H9 (cell line): Measurements from ENCODE around the gene MGLL. TPM values are rescaled to one million over a fixed set of nuclear protein-coding genes. Genes with fewer than 3 reads are reported as not detected.

Source experiments
- DNase-seq: peaks from one replicate; pipeline ENCODE4 v3.0.0-alpha.2; 2017
- H2AFZ ChIP-seq: one replicate; pipeline ENCODE4 v1.6.1; 2013; ENCODE audit warnings: mild to moderate bottlenecking, low read length, control low read depth, moderate library complexity
- H2AK5ac ChIP-seq: 2 replicates; pipeline ENCODE4 v1.6.1; 2013; ENCODE audit warnings: low read length, control low read depth, mixed read lengths; ENCODE audit not compliant: insufficient read length
- H2BK120ac ChIP-seq: one replicate; pipeline ENCODE4 v1.6.1; 2013; ENCODE audit warnings: low read depth, mild to moderate bottlenecking, low read length, control low read depth, inconsistent platforms; ENCODE audit not compliant: poor library complexity, severe bottlenecking
- H2BK12ac ChIP-seq: 2 replicates; pipeline ENCODE4 v1.6.1; 2013; ENCODE audit warnings: low read length, control low read depth, mixed read lengths, low read depth; ENCODE audit not compliant: insufficient read length
- H2BK15ac ChIP-seq: 2 replicates; pipeline ENCODE4 v1.6.1; 2013; ENCODE audit warnings: low read depth, low read length, control low read depth
- H2BK20ac ChIP-seq: one replicate; pipeline ENCODE4 v1.6.1; 2013; ENCODE audit warnings: low read depth, mild to moderate bottlenecking, low read length, control low read depth, inconsistent platforms; ENCODE audit not compliant: poor library complexity, severe bottlenecking
- H2BK5ac ChIP-seq: 2 replicates; pipeline ENCODE4 v1.6.1; 2013; ENCODE audit warnings: low read length, control low read depth, mixed read lengths; ENCODE audit not compliant: insufficient read length
- H3K14ac ChIP-seq: 2 replicates; pipeline ENCODE4 v1.6.1; 2013; ENCODE audit warnings: low read length, control low read depth; ENCODE audit not compliant: insufficient read depth
- H3K18ac ChIP-seq: 2 replicates; pipeline ENCODE4 v1.6.1; 2013; ENCODE audit warnings: low read depth, mild to moderate bottlenecking, mixed read lengths, low read length, control low read depth; ENCODE audit not compliant: insufficient read length
- H3K23ac ChIP-seq: 2 replicates; pipeline ENCODE4 v1.6.1; 2013; ENCODE audit warnings: low read length, control low read depth, mixed read lengths, low read depth; ENCODE audit not compliant: insufficient read length
- H3K23me2 ChIP-seq: 2 replicates; pipeline ENCODE4 v1.6.1; 2013; ENCODE audit warnings: low read depth, mild to moderate bottlenecking, mixed read lengths, low read length, control low read depth; ENCODE audit not compliant: insufficient read length, poor library complexity, severe bottlenecking
- H3K27ac ChIP-seq: 2 replicates; pipeline ENCODE4 v1.5.1; 2013; ENCODE audit warnings: low read length, control low read depth, mixed read lengths, low read depth; ENCODE audit not compliant: insufficient read length
- H3K27me3 ChIP-seq: 2 replicates; pipeline ENCODE4 v1.6.1; 2013; ENCODE audit warnings: low read length, control low read depth, inconsistent platforms; ENCODE audit not compliant: insufficient read depth
- H3K4ac ChIP-seq: 2 replicates; pipeline ENCODE4 v1.6.1; 2013; ENCODE audit warnings: low read depth, mild to moderate bottlenecking, control low read depth, inconsistent platforms, low read length, moderate library complexity
- H3K4me1 ChIP-seq: 2 replicates; pipeline ENCODE4 v1.6.1; 2013; ENCODE audit warnings: low read length, control low read depth, inconsistent platforms; ENCODE audit not compliant: insufficient read depth
- H3K4me2 ChIP-seq: 2 replicates; pipeline ENCODE4 v1.6.1; 2013; ENCODE audit warnings: low read length, control low read depth, mixed read lengths; ENCODE audit not compliant: insufficient read length, insufficient read depth
- H3K56ac ChIP-seq: 2 replicates; pipeline ENCODE4 v1.6.1; 2013; ENCODE audit warnings: low read depth, mild to moderate bottlenecking, mixed read lengths, low read length, control low read depth; ENCODE audit not compliant: insufficient read length
- H3K79me1 ChIP-seq: 2 replicates; pipeline ENCODE4 v1.6.1; 2013; ENCODE audit warnings: low read depth, mild to moderate bottlenecking, moderate library complexity, low read length, control low read depth, inconsistent platforms; ENCODE audit not compliant: insufficient read depth, poor library complexity, severe bottlenecking
- H3K79me2 ChIP-seq: 2 replicates; pipeline ENCODE4 v1.6.1; 2013; ENCODE audit warnings: low read length, control low read depth, inconsistent platforms; ENCODE audit not compliant: insufficient read depth
- H3K9ac ChIP-seq: 2 replicates; pipeline ENCODE4 v1.6.1; 2013; ENCODE audit warnings: low read length, control low read depth, mixed read lengths; ENCODE audit not compliant: insufficient read length; ENCODE audit errors: extremely low read depth
- H3K9me3 ChIP-seq: one replicate; pipeline ENCODE4 v1.6.1; 2013; ENCODE audit warnings: low read depth, low read length, inconsistent platforms; ENCODE audit not compliant: control insufficient read depth
- H3T11ph ChIP-seq: one replicate; pipeline ENCODE4 v1.6.1; 2013; ENCODE audit warnings: mild to moderate bottlenecking, low read length, control low read depth, inconsistent platforms
- H4K20me1 ChIP-seq: one replicate; pipeline ENCODE4 v1.6.1; 2013; ENCODE audit not compliant: control insufficient read depth, insufficient read length, insufficient read depth
- H4K5ac ChIP-seq: 2 replicates; pipeline ENCODE4 v1.6.1; 2013; ENCODE audit warnings: low read depth, mild to moderate bottlenecking, mixed read lengths, low read length, control low read depth; ENCODE audit not compliant: insufficient read length
- H4K8ac ChIP-seq: replicated peaks from 2 replicates; pipeline ENCODE4 v1.6.1; 2013; ENCODE audit warnings: low read length, control low read depth, mixed read lengths, low read depth; ENCODE audit not compliant: insufficient read length
- H4K91ac ChIP-seq: 2 replicates; pipeline ENCODE4 v1.6.1; 2013; ENCODE audit warnings: low read depth, mild to moderate bottlenecking, moderate library complexity, mixed read lengths, low read length, control low read depth; ENCODE audit not compliant: insufficient read length
- H3K27ac Mint-ChIP-seq, 3 experiments: 2 replicates in 2 of 3; 3 replicates in 1 of 3; pipeline ENCODE4 v1.8.0; 2020 to 2021; ENCODE audit warnings: mixed read lengths in 3 of 3, mild to moderate bottlenecking in 1 of 3, moderate library complexity in 1 of 3
- H3K27me3 Mint-ChIP-seq: 2 replicates; pipeline ENCODE4 v1.8.0; 2021; ENCODE audit warnings: low read depth, mild to moderate bottlenecking, moderate library complexity, mixed read lengths
- H3K36me3 Mint-ChIP-seq, 3 experiments: 2 replicates in 2 of 3; 3 replicates in 1 of 3; pipeline ENCODE4 v1.8.0; 2020 to 2021; ENCODE audit warnings: low read depth in 3 of 3, mixed read lengths in 3 of 3; ENCODE audit not compliant: insufficient read depth in 1 of 3
- H3K4me1 Mint-ChIP-seq, 2 experiments: 2 replicates each; pipeline ENCODE4 v1.8.0; 2020; ENCODE audit warnings: mixed read lengths in 2 of 2
- H3K4me3 Mint-ChIP-seq, 2 experiments: 2 replicates in 1 of 2; 3 replicates in 1 of 2; pipeline ENCODE4 v1.8.0; 2020 to 2021; ENCODE audit warnings: mild to moderate bottlenecking in 2 of 2, mixed read lengths in 2 of 2, moderate library complexity in 1 of 2
- H3K9me3 Mint-ChIP-seq, 2 experiments: 2 replicates in 1 of 2; 3 replicates in 1 of 2; pipeline ENCODE4 v1.8.0; 2020; ENCODE audit warnings: mild to moderate bottlenecking in 2 of 2, mixed read lengths in 2 of 2, moderate library complexity in 1 of 2
- WGBS: extraction: QIAGEN DNeasy Blood & Tissue Kit; methylation state at CpG from one replicate; pipeline ENCODE4 v1.1.7; 2013; ENCODE audit warnings: missing lambda C conversion rate, low lambda C conversion rate, mixed read lengths; ENCODE audit not compliant: insufficient read length; ENCODE audit errors: extremely low coverage; 5-methylcytosine and 5-hydroxymethylcytosine counted together
- total RNA-seq: library from RNA; stranded (reverse); gene quantifications from 2 replicates; pipeline ENCODE4 v1.2.1, GENCODE V29; 2021
- TF ChIP-seq, protein P1 (sequence below): fragments of 200-600 bp; sonication (generic); conservative IDR thresholded peaks from 3 replicates; pipeline ENCODE4 v1.8.0; 2021; ENCODE audit warnings: antibody characterized with exemption, mild to moderate bottlenecking

MGLL gene
- total RNA-seq, 1 experiment from 2014 or later, result 0.11 TPM

DNA sequence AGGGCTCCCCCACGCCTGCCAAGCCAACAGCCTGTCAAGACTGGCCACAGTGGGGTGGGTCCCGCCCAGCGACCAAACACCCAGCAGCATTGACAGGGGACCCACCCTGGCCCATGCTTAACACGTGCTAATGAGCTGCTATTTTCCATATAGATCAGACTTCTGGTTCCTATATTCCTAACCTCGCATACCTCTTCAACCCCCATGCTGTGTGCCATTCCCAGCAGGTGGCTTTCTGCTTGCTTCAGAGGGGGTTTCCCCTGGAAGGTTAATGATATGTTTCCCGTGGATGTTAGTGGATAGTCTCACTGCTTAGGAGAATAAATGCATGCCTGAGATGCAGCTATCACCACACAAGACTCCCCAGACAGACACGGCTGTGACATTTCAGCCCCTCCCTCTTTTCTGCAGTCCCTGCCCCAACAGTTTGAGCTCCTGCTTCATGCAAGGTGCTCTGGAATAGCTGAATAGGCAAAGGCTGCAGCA is 37.9 kb upstream of the MGLL start:
- no peaks in the 10 kb centered on the region; a peak in 1 of 5 replicates for H3K9me3 Mint-ChIP-seq
- no peak overlapping the region for H2BK120ac ChIP-seq
- H3K27ac Mint-ChIP-seq, result no peak overlapping the region
- H3K18ac ChIP-seq, result no peak overlapping the region
- H3K9me3 ChIP-seq, result no peaks in the 10 kb centered on the region
- no peaks in the 10 kb centered on the region for H3K23me2 ChIP-seq
- H3K27me3 Mint-ChIP-seq, result no peaks in the 10 kb centered on the region; the same call in 1 of the 2 replicates
- TF ChIP-seq, protein P1, sequence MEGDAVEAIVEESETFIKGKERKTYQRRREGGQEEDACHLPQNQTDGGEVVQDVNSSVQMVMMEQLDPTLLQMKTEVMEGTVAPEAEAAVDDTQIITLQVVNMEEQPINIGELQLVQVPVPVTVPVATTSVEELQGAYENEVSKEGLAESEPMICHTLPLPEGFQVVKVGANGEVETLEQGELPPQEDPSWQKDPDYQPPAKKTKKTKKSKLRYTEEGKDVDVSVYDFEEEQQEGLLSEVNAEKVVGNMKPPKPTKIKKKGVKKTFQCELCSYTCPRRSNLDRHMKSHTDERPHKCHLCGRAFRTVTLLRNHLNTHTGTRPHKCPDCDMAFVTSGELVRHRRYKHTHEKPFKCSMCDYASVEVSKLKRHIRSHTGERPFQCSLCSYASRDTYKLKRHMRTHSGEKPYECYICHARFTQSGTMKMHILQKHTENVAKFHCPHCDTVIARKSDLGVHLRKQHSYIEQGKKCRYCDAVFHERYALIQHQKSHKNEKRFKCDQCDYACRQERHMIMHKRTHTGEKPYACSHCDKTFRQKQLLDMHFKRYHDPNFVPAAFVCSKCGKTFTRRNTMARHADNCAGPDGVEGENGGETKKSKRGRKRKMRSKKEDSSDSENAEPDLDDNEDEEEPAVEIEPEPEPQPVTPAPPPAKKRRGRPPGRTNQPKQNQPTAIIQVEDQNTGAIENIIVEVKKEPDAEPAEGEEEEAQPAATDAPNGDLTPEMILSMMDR, result no peak
- H4K91ac ChIP-seq, result no peak overlapping the region
- no peak overlapping the region for H3K4me2 ChIP-seq
- no CpG with 5 or more reads among the region's 7 CpGs for WGBS
- no peaks in the 10 kb centered on the region for H3K4me1 ChIP-seq
- no peak overlapping the region for H2BK5ac ChIP-seq
- H3K4ac ChIP-seq, result no peak overlapping the region
- no peak overlapping the region for H3T11ph ChIP-seq
- H4K20me1 ChIP-seq, result no peaks in the 10 kb centered on the region
- no peak for DNase-seq
- H3K79me2 ChIP-seq, result no peaks in the 10 kb centered on the region
- no peak overlapping the region for H2AK5ac ChIP-seq
- no peak overlapping the region for H2BK20ac ChIP-seq
- H3K27ac ChIP-seq, result no peak overlapping the region
- H3K4me1 Mint-ChIP-seq, result peaks cover 8% of the 10 kb centered on the region in 2 experiments; a peak in 3 of 4 replicates
- no peak overlapping the region; the same call in 1 of the 2 replicates for H3K14ac ChIP-seq
- H2BK12ac ChIP-seq, result no peak overlapping the region
- H3K9ac ChIP-seq, result no peak overlapping the region
- no peak overlapping the region for H3K4me3 Mint-ChIP-seq
- no peak overlapping the region for H4K8ac ChIP-seq
- no peak overlapping the region for H2AFZ ChIP-seq
- H3K56ac ChIP-seq, result no peak overlapping the region
- H4K5ac ChIP-seq, result no peak overlapping the region
- H3K27me3 ChIP-seq, result no peaks in the 10 kb centered on the region
- no peak overlapping the region for H3K23ac ChIP-seq
- no peak overlapping the region for H2BK15ac ChIP-seq
- H3K36me3 Mint-ChIP-seq, result no peaks in the 10 kb centered on the region
- no peaks in the 10 kb centered on the region for H3K79me1 ChIP-seq
